Myocyte (in vitro differentiated cells): ENCODE results near the gene PPID. TPM values are rescaled to one million over a fixed set of nuclear protein-coding genes. Genes with fewer than 3 reads are reported as not detected.
"Not testable (repeated sequence)": the region's sequence is repeated elsewhere in the genome, so short reads cannot be mapped to it uniquely, and the experiment has no call there.

Experiments used
- DNase-seq: peaks from one replicate; pipeline ENCODE4 v3.0.0-alpha.2; 2012; ENCODE audit warnings: low read depth
- polyA plus RNA-seq: library from polyadenylated mRNA; unstranded; fragments of >200 nt; gene quantifications from one replicate; pipeline ENCODE4 v1.2.1, GENCODE V29; 2012; ENCODE audit warnings: missing spikeins
- total RNA-seq: library from RNA; depleted of rRNA; stranded (reverse); fragments of >200 nt; gene quantifications from 2 replicates; pipeline ENCODE4 v1.2.3, GENCODE V29; 2014

Gene PPID
- 48.2 and 51.6 TPM in 2 replicates for total RNA-seq
- polyA plus RNA-seq: 27.4 TPM

DNA sequence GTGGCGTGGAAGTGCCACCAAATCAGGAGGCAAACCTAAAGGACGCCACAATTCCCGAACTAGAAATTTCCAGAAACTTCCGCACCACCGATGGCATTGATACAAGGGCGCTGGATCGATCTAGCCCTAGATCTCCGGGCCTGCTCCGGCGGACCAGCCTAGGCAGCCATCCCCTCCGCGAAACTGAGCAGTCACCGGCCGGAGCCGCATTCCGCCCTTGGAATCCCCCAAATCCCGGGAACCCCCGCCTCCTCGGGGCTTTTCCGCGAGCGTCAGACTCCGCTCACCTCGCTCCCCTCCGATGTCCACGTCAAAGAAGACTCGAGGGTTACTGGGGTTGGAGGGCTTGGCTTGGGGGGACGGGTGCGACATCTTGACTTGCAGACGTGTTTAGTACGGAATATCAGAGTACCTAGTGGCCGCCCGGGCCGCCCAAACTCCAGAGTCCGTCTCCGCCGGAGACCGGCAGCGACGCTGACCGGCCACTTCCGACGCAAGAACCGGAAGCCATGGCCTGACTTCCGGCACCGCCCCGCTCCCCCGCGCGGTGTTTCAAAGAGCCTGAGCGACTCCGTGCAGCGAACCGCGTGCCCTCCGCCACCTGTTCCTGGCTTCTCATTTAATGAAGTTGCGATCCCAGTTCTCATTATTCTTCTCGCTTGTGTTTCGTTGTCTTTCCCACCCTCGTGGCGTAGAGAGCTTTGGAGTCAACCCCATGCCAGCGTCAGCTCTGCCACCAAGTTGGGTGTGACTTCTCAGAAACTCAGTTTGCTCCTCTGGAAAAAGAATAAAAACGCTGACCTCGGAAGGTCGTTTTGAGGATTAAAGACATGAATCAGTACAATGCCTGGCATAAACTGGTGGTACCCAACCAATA is at the start of gene PPID:
Gene PPID (minus strand): TSS at position 480 of the 877 bp plus-strand sequence. CDS start 108 bp downstream, at position 372.
- DNase-seq: peak; percentile 89

GRCh38 chr4:158771776-158772175 is 48.6 kb upstream of the PPID start:
- DNase-seq: no peak

GRCh38 chr4:158770671-158771070 is 47.5 kb upstream of the PPID start:
- no peak for DNase-seq

GRCh38 chr4:158769175-158769921 is 46.2 kb upstream of the PPID start:
- DNase-seq: no peak

- DNase-seq: peak; percentile 80
Measured at GRCh38 chr4:158768555-158769174, 45.5 kb upstream of the PPID start, which contains the start of gene FNIP2. FNIP2 (plus strand) TSS chr4:158769026; CDS start chr4:158769213, 187 bp downstream.

DNA sequence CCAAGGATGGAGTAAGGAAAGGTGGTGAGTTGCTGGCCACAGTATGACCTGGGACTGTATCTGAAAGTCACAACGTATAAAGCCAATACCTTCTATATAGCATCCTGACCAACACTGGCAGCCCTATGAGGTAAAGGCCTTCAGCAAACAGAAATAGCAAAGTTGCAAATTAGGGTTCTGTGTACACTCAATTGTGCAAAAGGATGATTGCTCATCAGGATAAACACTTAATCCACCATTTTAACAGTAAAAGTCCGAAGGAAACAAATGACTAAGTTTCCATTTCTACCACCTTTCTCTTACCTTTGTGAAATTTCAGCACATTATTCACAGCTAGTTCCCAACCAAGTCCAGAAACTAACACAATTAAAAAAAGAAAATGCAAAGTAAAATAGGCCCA is 44.3 kb upstream of the PPID start:
- DNase-seq: no peak

DNA sequence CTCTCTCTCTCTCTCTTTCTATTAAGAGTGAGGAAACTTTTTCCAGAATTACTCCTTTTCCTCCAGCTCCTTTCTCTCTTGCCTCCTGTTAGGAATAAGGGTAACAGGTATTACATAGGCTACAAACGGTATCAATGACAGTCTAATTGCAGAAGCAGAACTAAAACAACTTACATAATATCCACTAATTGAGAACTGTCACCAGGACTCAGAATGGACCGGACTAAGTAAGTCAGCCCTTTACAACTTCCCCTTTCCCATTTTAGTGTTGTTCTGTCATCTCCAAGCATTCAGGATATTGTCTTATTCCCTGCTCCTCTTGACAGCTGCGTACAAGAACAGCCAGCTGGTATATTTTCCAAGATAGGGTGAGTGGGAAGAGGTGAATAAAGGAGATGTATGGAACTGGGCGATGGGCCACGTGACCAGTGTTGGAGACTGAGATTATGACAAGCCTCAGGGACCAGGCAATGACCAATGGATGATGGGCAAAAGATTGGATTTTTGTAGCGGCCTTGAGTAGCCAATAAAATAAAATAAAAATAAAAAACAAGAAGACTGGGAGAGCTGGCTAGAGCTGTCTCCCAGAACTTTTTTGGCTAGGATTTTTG is 43.3 kb upstream of the PPID start:
- no peak for DNase-seq

- no peak for DNase-seq
Measured at GRCh38 chr4:158763462-158763861, 40.3 kb upstream of the PPID start.

- no peak for DNase-seq
Measured at GRCh38 chr4:158762553-158762952, 39.4 kb upstream of the PPID start.

DNA sequence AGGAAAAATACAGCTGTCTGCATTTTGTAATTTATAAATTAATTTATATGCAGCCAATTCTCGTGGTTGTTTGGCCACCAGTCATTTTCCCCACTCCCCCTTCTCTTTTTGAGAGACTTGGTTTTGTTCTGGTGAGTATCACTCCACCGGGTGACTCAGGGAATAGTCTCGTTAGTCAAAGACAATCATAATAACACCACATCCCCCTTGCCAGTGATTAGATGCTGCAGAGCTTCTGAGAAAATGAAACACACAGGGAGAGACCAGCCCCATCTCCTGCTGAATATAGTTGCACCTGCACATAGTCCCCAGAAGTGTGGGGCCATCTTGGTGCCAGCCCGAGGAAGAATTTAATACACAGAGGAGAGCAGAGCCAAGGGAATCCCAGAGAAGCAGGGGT is 37.7 kb upstream of the PPID start:
- no peak for DNase-seq

- DNase-seq: not testable (repeated sequence)
Measured at GRCh38 chr4:158759539-158759938, 36.3 kb upstream of the PPID start.

- DNase-seq: no peak
Measured at GRCh38 chr4:158758703-158759102, 35.5 kb upstream of the PPID start.

DNA sequence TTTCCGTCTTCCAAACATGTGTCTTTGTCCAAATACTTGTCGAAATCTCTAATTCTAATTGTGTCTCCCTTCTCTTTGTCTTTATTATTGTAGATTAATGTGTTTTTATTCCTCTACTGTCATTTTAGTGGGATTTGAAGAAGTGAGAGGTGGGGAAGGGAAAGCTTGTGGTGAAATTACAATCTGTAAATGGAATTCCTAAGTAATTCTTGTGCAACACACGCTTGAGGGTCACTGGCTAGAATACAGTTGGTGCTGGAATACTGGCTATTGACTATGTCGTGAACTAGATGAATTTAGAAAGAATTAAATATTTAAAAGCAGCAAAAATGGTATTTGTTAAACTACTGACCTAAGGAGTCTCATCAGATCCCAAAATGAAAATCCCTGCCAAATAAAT is 34.9 kb upstream of the PPID start:
- no peak for DNase-seq

DNA sequence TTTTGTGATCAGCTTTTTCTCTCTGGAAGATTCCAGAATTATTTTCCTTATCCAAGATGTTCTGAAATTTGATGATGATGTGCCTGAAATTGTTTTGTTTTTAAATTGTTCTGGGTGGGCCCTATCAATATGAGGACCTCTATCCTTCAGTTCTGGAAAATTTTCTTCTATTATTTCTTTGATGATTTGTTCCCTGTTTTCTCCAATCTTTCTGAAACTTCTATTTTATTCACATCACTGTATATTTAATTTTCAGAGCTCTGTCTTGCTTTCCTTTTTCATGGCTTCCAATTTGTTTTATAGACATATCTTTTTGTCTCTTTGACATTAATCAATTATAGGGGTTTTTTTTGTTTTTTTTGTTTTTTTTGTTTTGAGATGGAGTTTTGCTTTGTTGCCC is 33.4 kb upstream of the PPID start:
- no peak for DNase-seq

DNA sequence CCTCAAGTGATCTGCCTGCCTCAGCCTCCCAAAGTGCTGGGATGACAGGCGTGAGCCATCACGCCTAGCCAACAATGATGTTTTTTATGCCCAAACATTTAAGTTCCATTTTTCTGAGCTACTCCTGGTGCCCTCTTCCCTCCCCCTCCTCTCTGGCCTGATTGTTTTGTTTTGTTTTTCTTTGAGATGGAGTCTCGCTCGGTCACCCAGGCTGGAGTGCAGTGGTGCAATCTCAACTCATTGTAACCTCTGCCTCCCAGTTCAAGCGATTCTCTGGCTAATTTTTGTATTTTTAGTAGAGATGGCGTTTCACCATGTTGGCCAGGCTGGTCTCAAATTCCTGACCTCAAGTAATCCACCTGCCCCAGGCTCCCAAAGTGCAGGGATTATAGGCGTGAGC is 32.6 kb upstream of the PPID start:
- not testable (repeated sequence) for DNase-seq

GRCh38 chr4:158754385-158755180 is 31.4 kb upstream of the PPID start:
- no peak for DNase-seq

DNA sequence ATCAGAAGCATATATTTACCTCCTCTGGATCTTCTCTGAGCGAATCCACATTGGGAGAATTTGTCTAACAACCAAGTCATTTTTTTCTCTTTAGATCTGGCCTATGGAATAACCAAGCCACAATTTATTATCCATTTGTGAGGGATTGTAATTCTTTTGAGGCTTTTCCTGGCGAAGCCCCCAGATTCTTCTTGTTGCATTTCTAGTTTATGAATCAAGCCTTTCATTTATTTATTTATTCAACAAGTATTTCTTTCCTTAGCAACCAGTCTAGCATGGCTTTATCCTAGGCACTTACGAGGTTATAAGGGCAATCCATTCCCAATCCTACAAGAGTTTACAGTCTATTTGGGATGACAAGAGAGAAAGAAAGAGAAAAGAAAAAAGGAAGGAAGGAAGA is 27.2 kb upstream of the PPID start:
- peak; percentile 61 for DNase-seq

GRCh38 chr4:158746537-158746936 is 23.3 kb upstream of the PPID start:
- not testable (repeated sequence) for DNase-seq

DNA sequence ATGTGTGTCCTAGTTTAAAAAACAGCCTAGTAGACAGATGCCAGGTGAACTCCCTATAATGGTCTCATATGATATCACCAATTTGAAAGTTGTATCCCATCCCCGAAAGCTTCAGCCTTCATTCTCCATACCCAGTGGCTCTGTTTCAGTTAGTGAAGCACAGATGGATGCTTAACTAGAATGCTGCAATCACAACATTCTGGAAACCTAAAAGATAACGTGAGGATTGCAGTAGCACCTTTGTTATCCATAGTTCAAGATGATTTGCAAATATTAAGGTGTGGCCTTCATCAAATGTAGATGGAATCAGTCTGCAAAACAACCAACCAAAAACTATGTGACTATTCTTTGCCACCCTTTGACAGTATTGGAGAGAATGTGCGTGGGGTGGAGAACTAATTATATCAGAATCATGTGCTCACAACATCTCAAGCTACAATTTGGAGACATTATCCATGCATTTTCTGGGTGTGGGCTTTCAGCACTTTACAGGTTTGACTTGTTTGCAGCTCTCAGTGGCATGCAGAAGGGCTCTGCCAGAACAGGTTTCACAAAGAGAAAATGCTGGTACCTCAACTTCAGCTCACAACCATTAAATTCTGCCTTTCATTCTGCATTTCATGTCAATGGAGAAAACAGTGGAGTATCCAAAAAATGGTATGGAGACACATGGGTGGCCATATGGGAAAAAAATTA is 18.3 kb upstream of the PPID start:
- no peak for DNase-seq

GRCh38 chr4:158739600-158739999 is 16.4 kb upstream of the PPID start:
- DNase-seq: no peak
